ENCODE results near the gene TMEM53.

GRCh38 chr1:44713321-44713781 lies 39.1 kb upstream of the TMEM53 start:
- TF ChIP-seq CTCF (IDR thresholded peaks at IDR 0.05) (no peak), POLR2A (IDR thresholded peaks at IDR 0.05) (no peak)

Data from heart left ventricle (tissue), 13 donors.